Suppressor macrophage treated with lipopolysaccharide for 1 hour (primary cell): ENCODE measurements around the gene ZDHHC1.

ENCODE experiments used
- DNase-seq, 3 donors: peaks; one replicate each; pipeline ENCODE4 v3.0.0-alpha.2; 2020 to 2022

Gene ZDHHC1, protein sequence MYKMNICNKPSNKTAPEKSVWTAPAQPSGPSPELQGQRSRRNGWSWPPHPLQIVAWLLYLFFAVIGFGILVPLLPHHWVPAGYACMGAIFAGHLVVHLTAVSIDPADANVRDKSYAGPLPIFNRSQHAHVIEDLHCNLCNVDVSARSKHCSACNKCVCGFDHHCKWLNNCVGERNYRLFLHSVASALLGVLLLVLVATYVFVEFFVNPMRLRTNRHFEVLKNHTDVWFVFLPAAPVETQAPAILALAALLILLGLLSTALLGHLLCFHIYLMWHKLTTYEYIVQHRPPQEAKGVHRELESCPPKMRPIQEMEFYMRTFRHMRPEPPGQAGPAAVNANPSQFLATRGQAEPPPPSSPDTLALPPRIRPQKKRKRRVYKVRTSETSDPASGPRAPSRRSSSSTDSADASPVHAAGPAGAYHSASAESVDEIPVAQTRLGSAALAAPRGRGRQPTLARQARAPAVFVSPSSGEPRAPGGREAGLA

GRCh38 chr16:67415872-67416793 is at the start of gene ZDHHC1:
ZDHHC1 (minus strand) TSS chr16:67416477; CDS start chr16:67407775, 8,702 bp downstream.
- DNase-seq: peak; percentile 55 to 84 (median 67)

DNA sequence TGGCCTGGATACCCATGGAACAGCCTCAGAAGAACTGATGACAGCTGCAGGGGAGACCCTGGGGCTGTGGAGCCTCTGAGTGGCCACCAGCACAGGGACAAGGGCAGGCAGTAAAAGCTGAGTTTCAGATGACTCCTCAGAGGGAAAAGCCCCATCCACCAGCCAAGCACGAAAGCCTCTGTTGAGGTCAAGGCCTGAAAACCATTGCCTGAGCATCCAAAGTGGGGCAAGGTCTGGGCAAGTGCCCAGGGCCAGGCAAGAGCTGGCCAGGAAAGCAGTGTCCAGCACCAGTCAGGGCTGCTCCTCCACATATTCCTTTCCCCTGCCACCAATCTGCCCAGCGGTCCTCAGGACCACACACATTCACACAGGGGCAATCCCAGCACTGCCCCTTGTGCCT is 48.3 kb upstream of the ZDHHC1 start:
- DNase-seq: no peak

DNA sequence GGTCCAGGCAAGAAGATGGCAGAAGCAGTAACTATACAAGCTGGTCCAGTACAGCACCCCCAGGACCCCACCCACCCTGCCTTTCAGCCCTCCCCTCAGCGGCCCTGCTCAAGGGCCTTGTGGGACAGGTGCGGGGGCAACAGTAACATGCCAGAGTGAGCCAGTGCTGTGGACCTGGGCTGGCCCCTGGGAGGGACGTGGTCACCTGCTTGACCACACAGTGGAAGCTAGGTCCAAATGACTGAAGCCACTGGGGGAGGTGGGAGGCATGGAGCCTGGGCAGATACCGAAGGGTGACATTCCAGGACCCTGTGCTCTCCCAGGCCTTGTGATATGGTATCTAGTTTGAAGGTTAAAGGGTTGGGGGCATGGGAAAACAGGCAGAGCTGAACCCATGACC is 47.4 kb upstream of the ZDHHC1 start:
- DNase-seq: no peak

DNA sequence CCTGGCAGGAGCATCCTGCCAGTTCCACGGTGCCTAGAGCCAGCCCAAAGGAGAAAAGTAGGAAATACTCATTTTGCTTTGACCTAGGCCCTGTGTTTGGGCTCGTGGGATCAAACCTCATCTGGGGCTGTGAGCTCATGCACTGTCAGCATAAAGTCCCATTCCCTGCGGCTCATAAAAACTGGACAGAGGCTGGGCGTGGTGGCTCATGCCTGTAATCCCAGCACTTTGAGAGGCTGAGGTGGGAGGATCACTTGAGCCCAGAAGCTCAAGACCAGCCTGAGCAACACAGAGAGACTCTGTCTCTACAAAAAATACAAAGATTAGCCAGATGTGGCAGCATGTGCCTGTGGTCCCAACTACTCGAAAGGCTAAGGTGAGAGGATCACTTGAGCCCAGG is 46.8 kb upstream of the ZDHHC1 start:
- DNase-seq: no peak

GRCh38 chr16:67462279-67462655 is 46.0 kb upstream of the ZDHHC1 start:
- DNase-seq: no peak

DNA sequence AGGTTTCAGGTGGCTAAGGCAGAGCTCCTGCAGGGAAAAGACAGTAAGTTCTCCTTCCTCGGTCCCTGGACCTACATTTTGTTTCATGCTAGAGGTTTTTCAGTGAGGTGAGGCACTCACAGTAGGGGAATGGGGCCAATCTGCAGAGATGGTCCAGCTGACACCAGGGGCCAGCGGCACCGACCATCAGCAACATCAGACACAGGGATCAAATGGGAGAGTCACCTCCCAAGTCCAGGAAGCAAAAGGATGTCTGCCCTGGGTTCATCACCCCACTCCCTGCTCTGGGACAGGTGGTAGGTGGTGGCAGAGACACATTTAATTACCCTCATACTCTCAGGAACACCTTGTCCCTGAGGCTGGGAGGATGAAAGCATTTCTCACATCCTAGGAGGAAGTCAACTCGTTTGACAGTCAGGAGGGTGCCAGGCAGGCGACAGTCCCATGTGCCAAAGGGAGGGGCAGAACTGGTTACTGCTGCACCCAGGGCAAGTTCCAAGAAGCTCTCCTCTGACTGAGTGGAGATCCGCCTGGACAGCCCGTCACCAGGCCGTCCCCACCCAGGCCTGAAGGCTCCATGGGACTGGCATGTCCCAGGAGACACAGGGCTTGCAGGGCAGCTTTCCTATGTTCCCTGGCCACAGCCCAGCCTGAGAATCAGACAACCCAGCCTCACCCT is 45.5 kb upstream of the ZDHHC1 start:
- no peak for DNase-seq

GRCh38 chr16:67460961-67461360 is 44.7 kb upstream of the ZDHHC1 start:
- no peak for DNase-seq

DNA sequence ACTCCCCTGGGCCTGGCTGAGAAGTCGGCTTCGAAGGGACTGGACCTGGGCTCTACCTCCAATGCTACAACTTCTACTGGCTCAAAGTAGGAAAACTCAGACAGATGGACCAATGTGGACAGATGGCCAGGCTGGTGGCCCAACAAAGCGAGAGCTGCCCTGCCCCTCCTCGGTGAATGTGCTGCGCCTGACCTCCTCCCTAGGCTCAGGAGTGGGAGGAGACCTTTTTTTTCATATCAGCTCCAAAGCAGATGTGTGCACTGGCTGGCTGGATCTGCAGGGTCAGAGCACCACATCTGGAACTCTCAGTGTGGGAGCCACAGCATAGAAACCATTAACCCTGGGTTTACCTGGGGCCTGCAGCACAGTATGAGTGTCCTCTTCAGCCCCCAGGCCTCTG is 43.9 kb upstream of the ZDHHC1 start:
- DNase-seq: no peak

DNA sequence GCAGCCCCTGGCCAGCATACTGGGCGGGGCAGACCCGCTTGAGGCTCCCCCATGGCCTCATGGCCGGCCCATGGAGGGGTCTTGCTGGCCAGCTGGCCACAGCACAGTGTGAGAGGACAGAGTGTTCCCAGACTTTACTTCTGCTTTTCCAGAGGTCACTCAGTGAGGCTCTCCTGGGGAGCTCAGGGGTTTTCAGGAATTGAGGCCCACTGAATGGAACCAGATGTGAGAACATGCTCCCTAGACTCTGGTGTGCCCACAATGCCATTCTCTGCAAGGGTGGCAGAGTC is 43.5 kb upstream of the ZDHHC1 start:
- no peak for DNase-seq

DNA sequence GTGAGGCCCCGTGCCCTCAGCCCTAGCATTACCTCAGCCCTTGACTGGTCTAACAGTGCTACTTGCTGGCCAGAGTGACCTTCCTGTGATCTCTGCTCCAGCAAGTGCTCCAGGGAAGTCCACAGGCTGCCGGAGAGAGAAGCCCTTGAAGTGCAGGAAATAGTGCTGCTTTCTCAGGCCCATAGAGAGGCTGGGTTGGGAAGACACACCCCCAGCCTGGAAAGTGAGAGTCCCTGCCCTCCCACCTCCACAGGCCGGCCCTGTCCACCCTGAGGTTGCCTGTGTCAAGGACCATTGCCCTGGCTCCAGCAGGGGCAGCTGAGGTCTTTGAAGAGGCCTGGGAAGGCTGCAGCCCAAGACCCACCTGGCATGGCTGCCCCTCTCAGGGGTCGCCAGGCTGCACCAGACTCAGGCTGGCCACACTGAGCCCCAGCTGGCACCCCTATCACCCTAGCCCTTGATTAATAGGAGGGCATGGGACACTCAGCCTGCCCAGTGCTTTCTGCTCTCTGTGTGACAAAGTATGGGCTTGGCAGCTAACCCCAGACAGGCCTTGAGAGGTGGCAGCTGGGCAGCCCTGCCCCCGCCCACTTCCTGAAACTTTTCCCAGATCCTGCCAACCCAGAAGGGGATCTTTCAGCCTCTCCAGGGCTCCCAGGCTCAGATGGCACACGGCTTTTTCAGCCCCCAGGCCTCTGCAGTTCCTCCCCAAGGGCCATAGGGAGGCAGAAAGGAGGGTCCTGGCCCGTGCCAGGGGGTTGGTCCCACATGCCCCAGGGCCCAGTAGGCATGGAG is 43.0 kb upstream of the ZDHHC1 start:
- peak in 1 of 3 donors; percentile 21 for DNase-seq

DNA sequence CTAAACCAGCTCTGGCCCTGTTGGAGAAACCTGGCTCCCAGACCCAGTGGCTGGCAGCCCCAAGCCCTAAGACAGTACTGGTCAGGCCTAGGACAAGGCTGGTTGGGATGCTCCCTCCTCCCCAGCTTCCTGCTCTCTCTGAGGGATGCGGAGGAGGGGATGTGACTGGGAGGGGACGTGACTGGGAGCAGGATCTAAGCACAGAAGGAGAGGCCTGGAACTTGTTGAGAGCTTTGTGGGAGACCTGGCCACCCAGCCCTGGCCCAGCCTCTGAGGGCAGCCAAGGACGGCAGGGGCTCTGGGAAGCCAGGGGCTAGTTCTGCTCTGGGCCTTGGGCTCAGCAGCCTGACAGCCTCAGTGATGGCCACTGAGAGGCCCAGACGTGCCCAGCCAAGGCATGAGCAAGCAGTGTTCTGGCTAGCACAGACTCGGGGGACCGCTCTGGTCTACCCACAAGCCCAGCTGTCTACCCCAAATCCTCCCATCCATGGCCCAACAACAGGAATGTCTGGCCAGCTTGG is 41.9 kb upstream of the ZDHHC1 start:
- DNase-seq: no peak

GRCh38 chr16:67457611-67458010 is 41.3 kb upstream of the ZDHHC1 start:
- DNase-seq: no peak

DNA sequence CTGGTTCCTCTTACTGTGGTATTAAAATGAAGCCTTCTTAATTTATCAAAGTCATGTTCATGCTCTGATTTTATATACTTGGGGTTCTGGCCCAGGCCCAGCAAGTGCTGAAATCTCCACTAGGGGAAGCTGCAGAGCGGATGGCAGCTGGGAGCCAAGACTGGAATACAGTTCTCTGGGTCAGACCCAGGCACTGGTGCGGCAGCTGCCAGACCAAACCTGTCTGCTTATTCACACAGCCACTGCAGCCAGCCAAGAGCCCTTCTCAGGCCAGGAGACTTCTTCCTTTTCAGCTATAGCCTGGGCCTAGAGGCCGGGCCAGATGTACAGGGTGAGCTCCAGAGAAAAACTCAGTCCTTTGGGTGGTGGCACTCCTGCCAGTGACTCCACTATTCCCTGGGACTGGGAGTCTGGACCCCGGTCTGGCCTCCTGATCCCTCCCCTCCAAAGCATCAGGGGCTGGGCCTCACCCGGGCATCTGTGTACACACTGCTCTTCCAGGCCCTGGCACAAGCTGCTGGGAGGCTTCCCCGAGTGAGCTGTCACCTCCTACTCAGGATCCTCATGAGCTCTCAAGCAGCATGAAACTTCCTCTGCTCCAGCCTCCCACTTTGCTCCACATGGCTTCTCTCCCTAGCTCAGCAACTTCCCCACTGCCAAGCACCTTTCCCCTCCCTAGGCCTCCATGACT is 40.3 kb upstream of the ZDHHC1 start:
- DNase-seq: peak; percentile 60 to 71 (median 69)

DNA sequence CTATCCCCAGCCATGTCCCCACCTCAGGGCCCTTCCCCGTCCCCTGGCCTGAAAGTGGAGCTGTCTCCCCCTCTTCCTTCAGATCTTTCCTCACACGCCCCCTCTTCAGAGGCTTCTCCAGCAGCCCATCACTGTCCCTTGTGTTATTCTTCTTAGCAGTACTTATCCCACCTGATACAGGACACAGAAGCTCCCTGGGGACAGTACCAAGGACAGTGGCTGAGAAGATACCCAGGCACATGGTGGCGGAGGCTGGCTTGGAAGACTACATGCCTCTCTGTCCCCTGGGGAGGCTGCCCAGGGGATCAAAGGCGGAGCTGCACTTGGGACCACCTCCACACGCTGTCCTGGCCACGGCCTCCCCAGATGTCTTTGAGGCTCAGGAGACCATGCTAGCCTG is 38.6 kb upstream of the ZDHHC1 start:
- no peak for DNase-seq

GRCh38 chr16:67454104-67454503 is 37.8 kb upstream of the ZDHHC1 start:
- no peak for DNase-seq

- no peak for DNase-seq
Measured at GRCh38 chr16:67451704-67452435, 35.6 kb upstream of the ZDHHC1 start.

- no peak for DNase-seq
Measured at GRCh38 chr16:67451061-67451703, 34.9 kb upstream of the ZDHHC1 start.

GRCh38 chr16:67449739-67450138 is 33.5 kb upstream of the ZDHHC1 start:
- DNase-seq: no peak

- DNase-seq: no peak
Measured at GRCh38 chr16:67449336-67449735, 33.1 kb upstream of the ZDHHC1 start.

- no peak for DNase-seq
Measured at GRCh38 chr16:67448580-67448979, 32.3 kb upstream of the ZDHHC1 start.
